ENCODE data around the gene MACROD2. TPM values are rescaled to one million over a fixed set of nuclear protein-coding genes. Genes with fewer than 3 reads are reported as not detected.

Gene MACROD2
- total and polyA plus RNA-seq, 2 of the 4 experiments (the other 2 are of a cell fraction): not detected

- POLR2A ChIA-PET (ENCODE audit: unreplicated experiment): no interaction called here
- BruUV-seq (replicated peaks): no TSS peak
- TF ChIP-seq CHD1 (IDR thresholded peaks at IDR 0.05; ENCODE audit: low read depth, low read length) (no peak), RAD21 (IDR thresholded peaks at IDR 0.05; ENCODE audit: low read length) (no peak), USF2 (IDR thresholded peaks at IDR 0.05; ENCODE audit: low read depth, low read length) (no peak), CTCF (conservative IDR thresholded peaks at IDR 0.05; ENCODE audit: low read depth, low read length) (no peak), CEBPB (IDR thresholded peaks at IDR 0.05; ENCODE audit: low read depth, low read length) (no peak), FOS (IDR thresholded peaks at IDR 0.05; ENCODE audit: low read depth, low read length) (no peak), RFX5 (IDR thresholded peaks at IDR 0.05; ENCODE audit: low read depth, low read length) (no peak), MXI1 (IDR thresholded peaks at IDR 0.05; ENCODE audit: borderline replicate concordance, low read depth, low read length) (no peak), MAFK (IDR thresholded peaks at IDR 0.05; ENCODE audit: low read depth, low read length) (no peak), NFE2L2 (IDR thresholded peaks at IDR 0.05; ENCODE audit: low read depth, low read length) (no peak), ELK1 (IDR thresholded peaks at IDR 0.05; ENCODE audit: borderline replicate concordance, low read depth, low read length) (no peak), MAZ (IDR thresholded peaks at IDR 0.05; ENCODE audit: borderline replicate concordance, low read depth, low read length) (no peak), RCOR1 (IDR thresholded peaks at IDR 0.05; ENCODE audit: insufficient replicate concordance, low read length) (no peak), POLR2A (IDR thresholded peaks at IDR 0.05; ENCODE audit: low read depth, low read length) (no peak), SMC3 (IDR thresholded peaks at IDR 0.05; ENCODE audit: low read depth, low read length) (no peak), BHLHE40 (IDR thresholded peaks at IDR 0.05; ENCODE audit: low read depth, low read length) (no peak)
These were observed 1416.5 kb downstream of the MACROD2 start for GRCh38 chr20:15411781-15412180.

More at GRCh38 chr20:15411781-15412180, 1416.5 kb downstream of the MACROD2 start:
- ATAC-seq (ENCODE audit: low read depth): no peak
- Histone ChIP-seq H2BK5ac (ENCODE audit: low read depth, low read length, poor library complexity, severe bottlenecking) (no peak overlapping the region), H3K14ac (replicated peaks; ENCODE audit: low read depth, low read length) (no peak overlapping the region), H3K27ac (ENCODE audit: insufficient read depth, low read length) (no peak overlapping the region), H4K20me1 (ENCODE audit: insufficient read depth, low read length) (no peaks in the 10 kb centered on the region), H3K4ac (ENCODE audit: low read depth, low read length) (no peak overlapping the region), H2AK9ac (replicated peaks; ENCODE audit: low read depth, low read length, poor library complexity) (no peak overlapping the region), H2AK5ac (ENCODE audit: low read depth, low read length) (no peak overlapping the region), H3K9me3 (ENCODE audit: control insufficient read depth, insufficient read depth, low read length) (peaks cover 4% of the 10 kb centered on the region), H2AFZ (replicated peaks; ENCODE audit: low read length, poor library complexity) (no peak overlapping the region), H3K4me1 (ENCODE audit: control insufficient read depth, insufficient read depth, low read length) (no peaks in the 10 kb centered on the region), H3K4me2 (ENCODE audit: low read depth, low read length) (no peak overlapping the region), H2BK15ac (ENCODE audit: low read depth, low read length) (no peak overlapping the region), H3K36me3 (ENCODE audit: control insufficient read depth, insufficient read depth, low read length) (no peaks in the 10 kb centered on the region), H3K9ac (ENCODE audit: low read depth, low read length) (no peak overlapping the region), H4K5ac (ENCODE audit: low read depth, low read length) (no peak overlapping the region), H3K27me3 (ENCODE audit: control insufficient read depth, insufficient read depth, low read length) (no peaks in the 10 kb centered on the region), H3K4me3 (ENCODE audit: insufficient read depth, low read depth, low read length) (no peak overlapping the region), H3K56ac (ENCODE audit: extremely low read depth, insufficient read depth, low read length) (no peak overlapping the region), H3K79me1 (ENCODE audit: low read depth in 1 of 2, low read length in 2 of 2) (no peaks in the 10 kb centered on the region), H3K23ac (ENCODE audit: low read depth, low read length) (no peak overlapping the region), H2BK20ac (ENCODE audit: low read depth, low read length) (no peak overlapping the region), H4K91ac (ENCODE audit: insufficient read depth, low read depth, low read length) (no peak overlapping the region), H4K8ac (ENCODE audit: low read depth in 2 of 2, low read length in 2 of 2) (no peak overlapping the region), H3K9me1 (ENCODE audit: insufficient read depth, low read length) (no peaks in the 10 kb centered on the region), H3K18ac (ENCODE audit: low read depth, low read length) (no peak overlapping the region), H2BK120ac (ENCODE audit: low read depth, low read length) (no peak overlapping the region)
- CTCF ChIA-PET: no interaction called here
- intact Hi-C loops (cut with micrococcal nuclease) (no loop called here), in situ Hi-C loops (cut with MboI; ENCODE audit: low sequenced_read_pairs) (no loop called here), dilution Hi-C loops (cut with HindIII; ENCODE audit: low sequenced_read_pairs, unreplicated experiment) (no loop called here)
- DNase-seq: no peak
- no CpG with 5 or more reads among the region's 3 CpGs for WGBS, 2 experiments (ENCODE audit: extremely low coverage in 2 of 2, insufficient read length in 1 of 2)

All from IMR-90 (cell line).